ENCODE data around the gene CNMD.

The CNMD gene

DNA sequence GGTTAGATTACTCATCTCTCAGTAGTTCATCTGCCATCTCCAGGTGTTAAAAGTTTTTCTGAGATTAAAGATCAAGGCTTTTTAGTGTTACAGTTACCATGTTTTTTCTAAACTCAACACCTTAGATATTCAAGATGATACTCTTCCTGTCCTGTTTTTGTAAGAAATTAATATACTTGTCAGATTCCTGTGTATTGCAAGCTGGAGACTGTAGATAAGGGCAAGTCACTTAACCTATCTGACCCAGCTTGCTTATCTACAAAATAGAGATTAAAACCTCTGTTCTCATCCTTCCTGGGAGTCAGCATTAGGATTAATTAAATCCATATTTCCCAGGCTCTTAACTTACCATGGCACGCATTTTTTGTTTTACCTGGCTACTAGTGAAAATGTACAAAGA lies 61.8 kb downstream of the CNMD start:
- DNase-seq = no peak

- no peak for DNase-seq
These were observed 66.2 kb downstream of the CNMD start for GRCh38 chr13:52673465-52673864.

DNA sequence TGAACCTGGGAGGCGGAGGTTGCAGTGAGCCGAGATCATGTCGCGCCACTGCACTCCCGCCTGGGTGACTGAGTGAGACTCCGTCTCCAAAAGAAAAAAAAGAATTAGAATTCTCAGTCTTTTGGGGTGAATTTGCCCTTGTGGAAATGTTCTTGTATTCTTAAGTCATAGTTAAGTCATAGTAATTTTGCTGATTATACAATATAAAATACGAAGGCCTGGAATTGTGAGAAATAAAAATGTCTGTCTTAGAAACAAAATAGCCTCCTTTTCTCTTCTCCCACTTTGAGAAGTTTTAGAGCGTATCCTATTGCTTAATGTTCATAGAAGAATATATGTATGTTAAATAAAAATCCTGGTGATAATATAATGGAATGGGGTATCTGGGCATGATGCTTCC lies 68.9 kb downstream of the CNMD start:
- DNase-seq = no peak

GRCh38 chr13:52669677-52670076 lies 69.9 kb downstream of the CNMD start:
- DNase-seq = no peak

DNA sequence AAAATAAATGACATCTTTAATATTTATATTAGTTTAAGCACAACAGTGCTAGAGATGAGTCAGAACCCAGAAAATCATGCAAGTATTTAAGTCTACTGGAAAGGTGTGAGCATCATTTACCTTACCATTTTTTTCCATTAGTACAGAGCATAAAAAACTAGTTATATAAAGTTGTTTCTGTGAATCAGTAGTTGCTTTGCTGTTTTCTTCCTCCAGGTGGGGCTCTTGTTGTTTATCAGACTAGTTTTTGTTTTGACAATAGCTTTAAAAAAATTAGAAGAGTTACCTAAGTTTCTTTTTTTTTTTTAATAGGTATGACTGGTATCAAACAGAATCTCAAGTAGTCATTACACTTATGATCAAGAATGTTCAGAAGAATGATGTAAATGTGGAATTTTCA lies 74.3 kb downstream of the CNMD start:
- no peak for DNase-seq

GRCh38 chr13:52664272-52664671 lies 75.3 kb downstream of the CNMD start:
- DNase-seq = no peak

- no peak for DNase-seq
These were observed 80.3 kb downstream of the CNMD start for GRCh38 chr13:52659340-52659739.
